ENCODE measurements around the gene STEAP2.
A peak's percentile ranks its signal among the peaks of the same experiment; 100 is the strongest.
"Not testable (repeated sequence)": the region's sequence is repeated elsewhere in the genome, so short reads cannot be mapped to it uniquely, and the experiment has no call there.

STEAP2 gene

GRCh38 chr7:90231304-90231703 lies 19.8 kb downstream of the STEAP2 start:
- no peak for DNase-seq
- intact Hi-C loops (cut with DNase I), result no loop called here

GRCh38 chr7:90232430-90232829 lies 20.9 kb downstream of the STEAP2 start:
- DNase-seq, result no peak
- intact Hi-C loops (cut with DNase I), result no loop called here

GRCh38 chr7:90233569-90233968 lies 22.0 kb downstream of the STEAP2 start:
- DNase-seq, result no peak
- intact Hi-C loops (cut with DNase I), result no loop called here

GRCh38 chr7:90236721-90237289 lies 25.3 kb downstream of the STEAP2 start:
- intact Hi-C loops (cut with DNase I), result no loop called here
- DNase-seq, result no peak

- intact Hi-C loops (cut with DNase I), result no loop called here
- DNase-seq, result no peak
Measured at GRCh38 chr7:90238022-90238421, 26.5 kb downstream of the STEAP2 start.

GRCh38 chr7:90238583-90238982 lies 27.0 kb downstream of the STEAP2 start:
- intact Hi-C loops (cut with DNase I), result no loop called here
- no peak for DNase-seq

GRCh38 chr7:90239050-90239449 lies 27.5 kb downstream of the STEAP2 start:
- DNase-seq, result no peak
- intact Hi-C loops (cut with DNase I), result no loop called here

GRCh38 chr7:90239625-90240228 lies 28.2 kb downstream of the STEAP2 start:
- intact Hi-C loops (cut with DNase I), result loop anchor here (10.0 kb wide), 1 partner anchor 165 kb away; the partner anchor contains the start of gene CLDN12
- DNase-seq, result peak in 1 of 10 donors; percentile 39

- no peak for DNase-seq
- intact Hi-C loops (cut with DNase I), result loop anchor here (10.0 kb wide), 1 partner anchor 162 kb away; the partner anchor contains the start of gene CLDN12
Measured at GRCh38 chr7:90242369-90243168, 31.0 kb downstream of the STEAP2 start.

GRCh38 chr7:90243556-90243955 lies 32.0 kb downstream of the STEAP2 start:
- intact Hi-C loops (cut with DNase I), result loop anchor here (10.0 kb wide), 1 partner anchor 161 kb away; the partner anchor contains the start of gene CLDN12
- peak in 1 of 10 donors; percentile 48 for DNase-seq

- no peak for DNase-seq
- intact Hi-C loops (cut with DNase I), result loop anchor here (10.0 kb wide), 1 partner anchor 160 kb away; the partner anchor contains the start of gene CLDN12
Measured at GRCh38 chr7:90244565-90244908, 33.0 kb downstream of the STEAP2 start.

- intact Hi-C loops (cut with DNase I), result loop anchor here (10.0 kb wide), 1 partner anchor 160 kb away; the partner anchor contains the start of gene CLDN12
- DNase-seq, result peak; percentile 85 to 98 (median 90)
Measured at GRCh38 chr7:90244909-90245851, 33.6 kb downstream of the STEAP2 start, which contains the start of gene CFAP69. CFAP69 (plus strand) TSS chr7:90245174; CDS start chr7:90245425, 251 bp downstream.

- intact Hi-C loops (cut with DNase I), result loop anchor here (10.0 kb wide), 1 partner anchor 159 kb away; the partner anchor contains the start of gene CLDN12
- DNase-seq, result peak in 1 of 10 donors; percentile 54
Measured at GRCh38 chr7:90246171-90246570, 34.6 kb downstream of the STEAP2 start.

- DNase-seq, result no peak
- intact Hi-C loops (cut with DNase I), result loop anchor here (10.0 kb wide), 1 partner anchor 156 kb away; the partner anchor contains the start of gene CLDN12
Measured at GRCh38 chr7:90248706-90249105, 37.2 kb downstream of the STEAP2 start.

- DNase-seq, result no peak
- intact Hi-C loops (cut with DNase I), result no loop called here
Measured at GRCh38 chr7:90250601-90251303, 39.2 kb downstream of the STEAP2 start.

- no peak for DNase-seq
- intact Hi-C loops (cut with DNase I), result no loop called here
Measured at GRCh38 chr7:90251304-90251635, 39.7 kb downstream of the STEAP2 start.

- intact Hi-C loops (cut with DNase I); DNase-seq: not testable (repeated sequence)
Measured at GRCh38 chr7:90256011-90256410, 44.5 kb downstream of the STEAP2 start.

- intact Hi-C loops (cut with DNase I), result no loop called here
- DNase-seq, result no peak
Measured at GRCh38 chr7:90256778-90257177, 45.2 kb downstream of the STEAP2 start.

GRCh38 chr7:90261441-90261840 lies 49.9 kb downstream of the STEAP2 start:
- intact Hi-C loops (cut with DNase I), result loop anchor here (5.0 kb wide), 1 partner anchor 109 kb away; the partner anchor contains the start of gene STEAP1
- no peak for DNase-seq
